NCI-H524 treated with DMSO at 0.1 percent for 48 hours (cell line): ENCODE results near the gene ILKAP.

Source experiments
- DNase-seq: peaks from one replicate; lab custom pipeline; 2025; lab: John Stamatoyannopoulos, UW

Gene ILKAP

DNA sequence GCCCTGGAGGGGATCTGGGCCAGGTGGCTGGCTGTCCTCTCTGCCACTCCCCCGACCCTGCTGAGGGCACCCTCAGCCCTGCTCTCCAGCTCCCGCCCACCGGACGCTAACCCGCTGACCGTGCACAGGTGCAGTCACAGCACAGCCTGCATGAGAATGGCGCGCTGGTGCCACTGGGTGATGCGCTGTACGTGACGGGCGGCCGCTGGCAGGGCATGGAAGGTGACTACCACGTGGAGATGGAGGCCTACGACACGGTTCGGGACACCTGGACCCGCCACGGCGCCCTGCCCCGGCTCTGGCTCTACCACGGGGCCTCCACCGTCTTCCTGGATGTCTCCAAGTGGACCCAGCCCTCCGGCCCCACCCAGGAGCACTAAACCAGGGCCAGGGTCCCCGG, 52.8 kb downstream of the ILKAP start:
- no peak for DNase-seq

DNA sequence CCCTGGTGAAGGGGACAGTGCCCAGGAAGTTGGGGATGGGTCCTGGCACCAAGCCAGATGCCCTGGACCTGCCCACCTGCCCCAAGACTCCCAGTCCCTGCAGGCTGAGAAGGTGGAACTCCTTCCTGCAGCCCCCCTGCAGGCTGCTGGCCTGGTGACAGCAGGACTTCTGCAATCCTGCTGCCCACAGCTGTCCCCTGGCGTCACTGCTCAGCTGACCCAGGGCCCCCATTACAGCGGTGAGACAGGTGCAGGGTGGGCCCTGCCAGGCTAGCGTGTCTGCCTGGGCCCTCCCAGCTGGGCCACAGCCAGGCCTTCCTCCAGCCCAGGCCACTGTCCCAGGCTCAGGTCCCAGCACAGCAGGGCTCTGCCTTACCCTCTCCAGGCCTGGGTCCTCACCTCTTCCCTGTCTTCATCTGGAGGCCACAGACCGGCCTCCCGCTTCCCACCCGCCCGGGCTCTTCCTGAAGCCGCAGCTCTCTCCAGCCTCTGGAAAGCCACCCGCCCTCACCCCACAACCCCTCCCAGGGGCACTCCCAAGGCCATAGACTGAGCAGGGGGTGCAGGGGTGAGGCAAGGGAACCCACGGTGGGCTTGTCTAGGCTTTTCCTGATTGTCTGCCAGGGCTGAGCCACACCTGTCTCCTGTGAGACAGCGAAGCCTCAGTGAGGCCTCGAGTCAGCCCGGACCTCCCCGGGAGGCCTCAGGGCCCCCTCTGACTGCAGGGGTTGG, 53.5 kb downstream of the ILKAP start:
- DNase-seq = no peak

DNA sequence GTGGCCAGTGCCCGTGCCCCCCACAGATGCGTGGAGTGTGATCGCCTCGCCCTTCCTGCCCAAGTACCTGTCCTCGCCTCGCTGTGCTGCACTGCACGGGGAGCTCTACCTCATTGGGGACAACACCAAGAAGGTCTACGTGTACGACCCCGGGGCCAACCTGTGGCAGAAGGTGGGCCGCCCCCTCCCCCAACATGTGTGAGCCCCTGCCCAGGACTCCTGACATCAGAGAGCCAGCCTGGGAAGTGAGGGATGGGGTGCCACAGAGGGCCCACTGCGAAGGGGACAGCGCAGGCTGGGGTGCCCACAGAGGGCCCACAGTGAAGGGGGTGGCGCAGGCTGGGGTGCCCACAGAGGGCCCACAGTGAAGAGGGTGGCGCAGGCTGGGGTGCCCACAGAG, 54.5 kb downstream of the ILKAP start:
- DNase-seq = no peak

DNA sequence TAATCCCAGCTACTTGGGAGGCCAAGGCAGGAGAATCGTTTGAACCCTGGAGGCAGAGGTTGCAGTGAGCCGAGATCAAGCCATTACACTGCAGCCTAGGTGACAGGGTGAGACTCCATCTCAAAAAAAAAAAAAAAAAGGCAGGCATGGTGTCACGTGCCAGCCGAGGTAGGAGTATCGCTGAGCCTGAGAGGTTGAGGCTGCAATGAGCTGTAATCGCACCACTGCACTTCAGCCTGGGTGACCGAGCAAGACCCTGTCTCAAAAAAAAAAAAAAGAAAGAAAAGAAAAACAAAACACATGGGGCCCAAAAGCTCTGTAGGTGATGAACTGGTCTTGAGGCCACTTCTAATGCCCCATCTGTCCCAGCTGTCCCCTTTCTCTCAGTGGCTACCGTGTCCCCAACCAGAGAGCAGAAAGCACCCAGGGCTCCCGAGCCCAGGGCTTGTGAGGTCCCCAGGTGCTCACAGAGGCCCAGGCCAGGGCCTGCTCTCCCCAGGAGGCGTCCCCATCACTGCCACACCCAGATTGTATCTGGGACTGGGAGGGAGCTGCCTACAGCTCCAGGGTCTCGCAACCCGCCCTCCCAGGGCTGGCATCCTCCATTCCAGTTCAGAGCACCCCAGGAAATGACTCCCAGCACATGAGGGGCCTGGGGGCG, 56.5 kb downstream of the ILKAP start:
- no peak for DNase-seq

DNA sequence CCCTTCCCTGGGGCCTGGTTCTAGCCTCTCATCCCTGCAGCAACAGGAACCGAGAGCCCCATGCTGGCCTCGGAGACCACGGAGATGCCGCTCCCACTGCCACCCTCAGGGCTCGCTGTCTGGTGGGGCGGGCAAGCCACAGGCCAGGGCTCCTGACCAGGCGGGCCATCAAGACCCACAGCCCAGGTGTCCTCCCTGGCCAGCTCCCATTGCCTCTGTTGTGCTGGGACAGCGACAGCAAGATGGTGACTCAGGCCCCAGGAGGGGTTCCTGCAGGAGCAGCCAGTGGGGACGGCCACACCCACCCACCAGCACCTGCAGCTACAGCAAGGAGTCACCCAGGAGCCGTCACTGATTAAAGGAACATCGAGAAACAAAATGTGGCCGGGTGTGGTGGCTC, 57.6 kb downstream of the ILKAP start:
- no peak for DNase-seq

DNA sequence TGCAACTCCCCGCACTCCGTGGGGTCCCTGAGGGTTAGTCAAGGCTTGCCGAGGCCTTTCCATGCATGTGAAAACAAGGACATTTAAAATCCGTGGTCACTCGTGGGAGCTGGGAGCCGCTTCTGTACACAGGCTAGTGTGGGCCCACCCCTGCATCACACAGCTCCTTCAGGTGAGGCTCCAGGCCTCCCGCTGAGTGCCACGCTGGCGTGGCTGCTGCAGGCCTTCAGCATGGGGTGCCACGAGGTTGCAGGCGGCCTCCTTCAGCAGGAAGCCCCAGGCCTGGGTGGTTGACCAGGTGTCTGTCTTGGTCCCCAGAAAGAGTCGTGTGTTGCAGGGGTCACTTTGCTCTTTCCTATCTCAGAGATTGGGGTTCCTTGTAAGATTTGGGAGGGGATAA, 58.4 kb downstream of the ILKAP start:
- no peak for DNase-seq

DNA sequence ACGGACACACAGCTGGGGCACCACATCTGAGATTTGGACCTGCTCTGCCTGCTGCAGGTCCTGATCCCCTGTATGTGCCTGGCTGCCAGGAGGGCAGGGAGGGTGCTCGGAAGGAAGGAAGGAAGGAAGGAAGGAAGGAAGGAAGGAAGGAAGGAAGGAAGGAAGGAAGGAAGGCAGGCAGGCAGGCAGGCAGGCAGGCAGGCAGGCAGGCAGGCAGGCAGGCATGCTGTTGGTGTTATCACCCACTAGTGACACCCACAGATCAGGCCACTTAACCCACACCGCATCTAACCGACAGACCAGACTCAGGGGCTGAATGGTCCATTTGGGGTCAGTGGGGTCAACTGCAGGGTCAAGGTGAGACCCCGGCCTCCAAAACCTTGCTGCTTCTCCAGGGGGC, 59.2 kb downstream of the ILKAP start:
- no peak for DNase-seq

DNA sequence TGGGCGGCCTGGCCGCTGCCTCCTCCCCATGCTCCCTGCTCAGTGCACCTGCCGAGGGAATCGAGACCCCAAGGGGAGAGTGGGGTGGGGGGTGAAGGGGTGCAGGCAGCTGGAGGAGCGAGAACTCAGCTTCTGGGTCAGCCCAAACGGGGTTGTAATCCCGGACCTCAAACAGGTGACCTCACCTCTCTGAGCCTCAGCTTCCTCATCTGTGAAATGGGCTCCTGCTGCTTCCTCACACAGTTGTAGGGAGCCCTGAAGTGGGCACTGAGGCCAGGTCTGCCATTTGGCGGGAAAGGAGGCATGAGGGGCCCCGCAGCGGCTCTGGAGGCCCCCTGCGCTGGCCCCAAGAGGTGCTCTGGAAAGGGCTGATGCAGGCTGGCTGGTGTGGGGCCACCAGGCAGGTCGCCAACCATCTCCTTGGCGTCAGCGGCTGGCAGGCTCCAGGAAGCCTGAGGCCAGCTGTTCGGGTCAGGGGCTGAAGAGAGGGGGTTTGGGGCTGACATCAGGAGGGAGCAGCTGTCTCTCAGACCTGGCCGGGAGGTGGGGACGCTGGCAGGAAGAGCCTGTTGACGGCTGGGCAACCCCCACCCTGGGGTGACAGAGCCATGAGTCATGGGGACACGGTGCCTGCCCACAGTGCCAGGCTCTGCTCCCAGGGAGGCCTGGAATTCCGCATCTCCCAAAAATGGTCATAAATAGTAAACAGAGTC, 60.1 kb downstream of the ILKAP start:
- no peak for DNase-seq

DNA sequence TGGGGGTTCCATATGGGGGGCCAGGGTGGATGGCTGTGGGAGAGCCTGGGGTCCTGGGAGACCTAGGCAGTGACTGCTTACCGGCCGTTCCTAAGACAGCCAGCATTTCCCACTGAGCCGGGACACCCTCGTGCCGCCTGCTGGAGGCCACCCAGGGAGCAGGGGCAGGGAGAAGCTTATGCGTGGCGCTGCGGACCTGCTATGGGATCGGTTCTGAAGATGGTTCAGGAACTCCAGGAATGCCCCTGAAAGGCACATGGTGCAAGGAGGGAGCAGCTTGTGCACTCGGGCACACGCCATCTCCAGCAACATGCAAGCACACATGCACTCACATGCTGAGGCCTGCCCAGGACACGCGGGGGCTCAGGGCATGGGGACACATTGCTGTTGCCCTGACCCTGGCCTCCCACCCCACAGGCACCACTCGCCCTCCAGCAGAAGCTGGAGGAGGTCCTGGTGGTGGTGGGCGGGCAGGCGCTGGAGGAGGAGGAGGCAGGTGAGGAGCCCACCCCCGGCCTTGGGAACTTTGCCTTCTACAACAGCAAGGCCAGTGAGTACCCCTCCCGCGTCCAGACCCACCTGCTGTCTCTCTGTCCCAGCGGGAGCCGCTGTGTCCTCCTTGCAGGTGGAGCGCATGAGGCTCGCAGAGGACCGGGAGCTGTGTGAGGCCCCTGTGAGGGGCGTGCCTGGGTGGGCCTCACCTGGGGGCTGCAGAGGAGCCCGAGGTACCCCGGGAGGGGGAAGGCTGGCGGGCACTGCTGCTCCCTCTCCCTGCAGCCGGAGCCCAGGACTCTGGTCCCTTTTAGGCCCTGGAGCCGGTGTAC, 60.9 kb downstream of the ILKAP start:
- DNase-seq = no peak

DNA sequence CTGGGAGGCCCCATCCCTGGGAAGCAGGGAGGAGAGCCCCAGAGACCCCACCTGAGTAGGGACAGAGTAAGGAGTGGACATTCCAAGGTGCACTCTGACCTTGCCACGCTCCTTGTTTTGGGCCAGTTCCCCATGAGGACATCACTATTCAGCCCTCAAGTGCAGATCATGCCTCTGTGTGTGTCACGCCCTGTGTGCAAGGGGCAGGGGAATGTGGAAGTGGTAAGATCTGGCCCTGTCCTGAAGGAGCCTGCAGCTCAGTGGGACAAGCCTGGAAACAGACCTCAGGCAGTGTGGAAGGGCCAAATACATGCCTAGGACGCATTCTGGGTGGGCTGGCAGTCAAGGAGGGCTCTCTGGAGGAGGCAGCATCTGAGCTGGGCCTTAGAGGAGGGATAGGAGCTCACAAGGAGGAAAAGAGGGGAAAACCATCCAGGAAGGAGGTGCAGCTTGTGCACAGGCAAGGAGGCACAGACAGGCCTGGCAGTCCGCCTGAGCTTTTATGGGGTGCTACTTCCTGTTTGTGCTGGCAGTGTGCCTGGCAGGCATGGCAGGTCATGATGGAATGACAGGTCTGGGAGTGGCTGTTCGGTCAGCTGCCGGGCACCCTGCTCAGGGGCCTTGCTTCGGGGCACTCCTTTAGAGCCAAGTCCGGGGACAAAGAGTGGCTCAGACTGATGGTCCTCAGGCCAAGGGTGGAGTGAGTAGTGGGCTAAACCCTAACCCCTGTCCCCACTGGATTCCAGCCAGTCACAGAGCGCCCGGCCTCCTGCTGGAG, 61.8 kb downstream of the ILKAP start:
- no peak for DNase-seq

DNA sequence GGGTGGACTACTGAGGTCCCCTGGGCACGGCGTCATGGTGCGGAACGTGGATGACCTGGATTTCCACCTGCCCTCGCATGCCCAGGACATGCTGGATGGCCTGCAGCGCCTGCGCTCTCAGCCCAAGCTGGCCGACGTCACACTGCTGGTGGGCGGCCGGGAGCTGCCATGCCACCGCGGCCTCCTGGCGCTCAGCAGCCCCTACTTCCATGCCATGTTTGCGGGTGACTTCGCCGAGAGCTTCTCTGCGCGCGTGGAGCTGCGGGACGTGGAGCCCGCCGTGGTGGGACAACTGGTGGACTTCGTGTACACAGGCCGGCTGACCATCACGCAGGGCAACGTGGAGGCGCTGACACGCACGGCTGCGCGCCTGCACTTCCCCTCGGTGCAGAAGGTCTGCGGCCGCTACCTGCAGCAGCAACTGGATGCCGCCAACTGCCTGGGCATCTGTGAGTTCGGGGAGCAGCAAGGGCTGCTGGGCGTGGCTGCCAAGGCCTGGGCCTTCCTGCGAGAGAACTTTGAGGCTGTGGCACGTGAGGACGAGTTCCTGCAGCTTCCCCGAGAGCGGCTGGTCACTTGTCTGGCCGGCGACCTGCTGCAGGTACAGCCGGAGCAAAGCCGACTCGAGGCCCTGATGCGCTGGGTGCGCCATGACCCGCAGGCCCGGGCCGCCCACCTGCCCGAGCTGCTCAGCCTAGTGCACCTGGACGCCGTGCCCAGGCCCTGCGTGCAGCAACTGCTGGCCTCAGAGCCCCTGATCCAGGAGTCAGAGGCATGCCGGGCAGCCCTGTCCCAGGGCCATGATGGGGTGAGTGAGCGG, 62.6 kb downstream of the ILKAP start:
- no peak for DNase-seq

DNA sequence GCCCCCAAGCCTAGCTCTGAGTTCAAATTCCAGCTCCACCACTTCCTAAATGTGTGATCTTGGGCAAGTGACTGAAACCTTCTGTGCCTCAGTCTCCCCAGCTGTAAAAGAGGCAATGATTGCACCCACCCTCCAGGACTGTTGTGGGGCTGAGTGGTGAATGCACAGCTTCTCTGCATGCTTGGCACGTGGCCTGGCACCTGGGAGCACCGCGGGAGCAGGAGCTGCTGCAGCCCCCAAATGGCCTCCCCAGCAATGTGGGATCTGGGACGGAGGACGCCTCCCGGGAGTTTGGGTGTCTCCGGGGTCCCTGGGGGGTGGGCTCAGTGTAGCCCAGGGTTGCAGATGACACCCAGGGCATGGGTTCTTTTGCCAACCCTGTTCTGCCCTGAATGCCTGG, 63.5 kb downstream of the ILKAP start:
- no peak for DNase-seq

DNA sequence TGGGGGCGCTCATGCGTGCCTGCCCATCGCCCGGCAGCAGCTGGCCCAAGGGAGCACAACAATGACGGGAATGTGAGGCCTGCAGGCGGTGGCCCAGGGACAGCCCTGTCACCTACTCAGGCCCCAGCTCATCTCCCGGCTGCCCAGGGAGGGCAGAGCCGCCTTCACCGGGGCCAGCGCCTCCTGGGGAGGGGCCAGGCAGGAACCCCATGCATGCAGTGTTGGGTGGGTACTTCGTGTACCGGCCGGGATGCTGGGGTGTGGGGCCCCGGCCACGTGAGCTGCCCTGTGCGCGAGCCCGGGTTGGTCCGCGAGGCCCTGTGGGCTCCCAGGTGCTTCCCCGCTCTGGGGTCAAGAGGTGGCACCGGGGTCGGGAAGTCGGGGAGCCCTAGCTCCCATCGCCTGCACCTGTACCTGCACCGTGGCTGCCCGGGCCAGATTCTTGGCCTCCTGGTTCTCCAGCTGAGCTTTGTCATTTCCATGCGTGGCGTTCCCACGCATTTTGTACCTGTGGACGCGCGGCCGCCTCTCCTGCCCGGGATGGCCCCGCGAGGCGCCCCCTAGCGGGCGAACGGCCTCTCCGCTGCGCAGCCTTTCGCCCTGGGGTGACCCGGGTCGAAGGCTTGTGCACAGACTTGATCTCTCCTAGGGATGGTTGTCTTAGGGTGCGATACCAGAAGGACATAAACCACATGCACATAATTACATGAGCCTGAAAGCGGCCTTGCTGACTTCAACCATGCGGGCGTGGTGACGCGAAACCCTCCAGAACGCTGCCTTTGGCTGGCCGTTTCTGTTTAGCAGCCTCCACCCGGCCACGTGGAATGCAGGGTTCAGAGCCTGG, 64.1 kb downstream of the ILKAP start:
- no peak for DNase-seq

DNA sequence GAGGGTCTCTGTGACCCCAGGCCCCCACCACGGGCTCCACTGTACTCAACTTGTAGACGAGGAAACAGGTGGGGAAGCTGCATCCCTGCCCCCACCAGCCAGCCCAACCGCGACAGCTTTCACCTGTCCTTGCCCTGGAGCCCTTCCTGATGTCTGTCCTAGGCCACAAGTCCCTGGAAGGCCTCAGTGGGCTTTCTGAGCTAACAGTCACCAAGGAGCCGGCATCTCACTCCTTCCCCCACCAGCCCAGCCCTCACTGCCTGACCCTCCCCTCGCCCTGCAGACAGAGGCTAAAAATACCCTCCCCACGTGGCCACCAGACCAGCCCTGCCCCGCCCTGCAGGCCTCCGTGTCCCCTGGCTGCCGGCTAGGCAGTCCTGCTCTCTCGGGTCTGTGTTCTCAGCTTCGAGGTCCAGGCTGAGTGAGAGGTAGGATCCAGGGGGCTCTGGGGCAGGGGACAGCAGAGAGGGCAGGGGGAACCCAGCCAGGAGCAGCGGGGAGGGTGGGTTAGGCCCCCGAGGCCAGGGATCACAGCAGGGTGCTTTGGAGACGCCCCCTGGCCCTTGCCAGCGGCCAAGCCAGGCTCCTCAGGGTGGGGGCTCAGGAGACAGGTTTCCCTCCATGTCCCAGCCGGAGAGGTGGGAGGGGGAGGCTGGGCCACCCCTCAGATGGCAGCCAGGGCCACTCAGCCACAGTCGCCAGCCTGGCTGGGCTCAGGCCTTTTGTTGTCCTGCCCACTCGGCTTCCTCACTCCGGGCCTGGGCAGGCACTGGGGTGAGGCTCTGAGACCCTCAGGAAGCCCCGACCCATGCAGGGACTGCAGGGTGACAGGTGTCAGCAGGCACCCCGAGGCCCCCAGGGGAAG, 64.9 kb downstream of the ILKAP start, which contains the start of gene KLHL30:
Gene KLHL30, plus strand, starts transcription at position 338 of the 865 bp plus-strand sequence. CDS start 2,087 bp downstream, outside the sequence.
- DNase-seq = no peak

DNA sequence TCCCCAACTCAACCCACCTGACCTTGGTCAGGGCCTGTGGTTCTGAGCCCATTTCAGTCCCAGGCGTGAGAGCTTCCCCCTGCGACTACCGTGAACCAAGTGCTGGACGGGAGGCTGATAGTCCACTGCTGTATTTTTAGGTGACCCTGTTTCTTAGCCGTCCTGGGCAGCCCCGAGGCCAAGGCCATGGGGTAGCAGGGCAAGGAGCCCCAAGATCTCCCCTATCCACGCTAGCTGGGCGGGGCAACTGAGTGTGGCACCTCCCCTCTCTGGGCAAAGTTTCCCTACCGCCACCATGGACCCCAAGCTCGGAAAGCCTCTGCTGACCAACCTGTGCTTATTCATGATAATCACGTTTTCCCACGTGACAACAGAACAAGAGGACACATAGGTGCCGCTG, 65.6 kb downstream of the ILKAP start:
- DNase-seq = no peak

DNA sequence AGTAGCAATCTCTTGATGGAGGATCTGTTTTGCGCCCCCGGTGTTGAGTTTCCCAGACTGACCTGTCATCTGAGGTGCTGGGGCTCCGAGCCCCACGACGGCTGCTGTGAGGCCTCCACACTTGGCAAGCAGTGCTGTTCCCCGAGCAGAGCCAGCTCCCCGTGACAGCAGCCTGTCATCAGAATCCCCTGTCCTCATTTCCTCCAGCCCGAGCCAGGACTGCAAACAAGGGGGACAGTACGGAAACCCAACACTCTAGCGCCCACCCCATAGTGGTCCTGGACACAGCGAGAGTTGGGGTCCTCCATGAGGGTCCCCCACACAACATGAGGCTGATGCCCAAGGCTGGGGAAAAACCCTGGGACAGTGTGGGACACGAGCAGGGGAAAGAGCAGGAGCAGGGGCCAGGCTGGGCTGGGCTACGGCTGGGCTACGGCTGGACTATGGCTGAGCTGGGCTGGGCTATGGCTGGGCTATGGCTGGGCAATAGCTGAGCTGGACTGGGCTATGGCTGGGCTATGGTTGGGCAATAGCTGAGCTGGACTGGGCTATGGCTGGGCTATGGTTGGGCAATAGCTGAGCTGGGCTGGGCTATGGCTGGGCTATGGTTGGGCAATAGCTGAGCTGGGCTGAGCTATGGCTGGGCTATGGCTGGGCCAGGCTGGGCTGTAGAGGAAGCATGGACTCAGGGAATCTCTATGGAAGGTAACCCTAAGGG, 66.5 kb downstream of the ILKAP start:
- no peak for DNase-seq

DNA sequence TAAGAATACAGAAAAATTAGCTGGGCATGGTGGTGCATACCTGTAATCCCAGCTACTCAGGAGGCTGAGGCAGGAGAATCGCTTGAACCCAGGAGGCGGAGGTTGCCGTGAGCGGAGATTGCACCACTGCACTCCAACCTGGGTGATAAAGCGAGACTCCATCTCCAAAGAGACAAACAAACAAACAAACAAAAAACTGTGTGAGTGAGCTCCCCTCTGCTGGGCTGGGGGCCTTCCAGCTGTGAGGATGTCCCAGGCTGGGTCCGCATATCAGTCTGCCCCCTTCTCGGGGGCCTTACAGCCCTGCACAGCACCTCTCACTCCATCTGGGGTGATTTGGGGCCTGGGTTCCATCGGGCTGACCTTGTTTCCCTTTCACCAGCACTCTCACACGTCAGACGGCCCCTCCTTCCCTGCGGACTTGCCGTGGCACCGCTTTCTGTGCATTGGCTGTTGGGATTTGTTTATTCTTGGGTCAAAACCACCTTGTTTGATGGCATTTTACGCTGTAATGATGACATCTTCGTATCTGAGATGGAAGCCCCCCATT, 67.8 kb downstream of the ILKAP start:
- DNase-seq = no peak

DNA sequence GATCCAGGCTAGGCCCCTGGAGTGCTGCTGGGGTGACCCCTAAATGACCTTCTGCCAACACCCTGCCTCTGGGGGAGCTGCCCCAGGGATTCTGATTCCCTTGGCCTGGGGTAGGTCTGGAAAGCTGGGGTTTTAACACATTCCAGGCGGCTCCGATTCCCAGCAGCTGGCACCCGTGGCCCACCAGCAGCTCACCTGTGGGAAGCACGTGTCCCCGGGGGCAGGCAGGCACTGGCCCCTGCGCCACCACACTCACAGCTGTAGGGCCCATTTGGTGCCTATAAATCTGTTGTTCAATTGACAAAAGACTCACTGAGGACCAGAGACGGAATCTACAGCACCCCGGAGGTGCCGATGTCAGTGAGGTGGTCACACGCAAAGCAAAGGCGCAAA, 69.1 kb downstream of the ILKAP start:
- DNase-seq = no peak
